ENCODE data around the gene POR.

DNA sequence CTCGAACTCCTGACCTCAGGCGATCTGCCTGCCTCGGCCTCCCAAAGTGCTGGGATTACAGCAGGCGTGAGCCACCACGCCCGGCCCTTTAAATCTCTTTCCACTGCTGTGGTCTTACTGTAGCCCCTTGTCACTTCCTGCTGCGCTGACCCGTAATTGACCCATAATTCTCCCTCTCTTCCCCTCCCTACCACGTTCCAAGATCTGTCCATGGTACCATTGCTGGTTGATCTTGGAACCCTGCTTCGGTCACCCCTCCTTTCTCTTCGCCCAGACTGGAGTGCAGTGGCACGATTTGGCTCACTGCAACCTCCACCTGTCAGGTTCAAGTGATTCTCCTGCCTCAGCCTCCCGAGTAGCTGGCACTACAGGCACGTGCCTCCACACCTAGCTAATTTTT, 6.5 kb downstream of the POR start:
- TF ChIP-seq, protein P1, sequence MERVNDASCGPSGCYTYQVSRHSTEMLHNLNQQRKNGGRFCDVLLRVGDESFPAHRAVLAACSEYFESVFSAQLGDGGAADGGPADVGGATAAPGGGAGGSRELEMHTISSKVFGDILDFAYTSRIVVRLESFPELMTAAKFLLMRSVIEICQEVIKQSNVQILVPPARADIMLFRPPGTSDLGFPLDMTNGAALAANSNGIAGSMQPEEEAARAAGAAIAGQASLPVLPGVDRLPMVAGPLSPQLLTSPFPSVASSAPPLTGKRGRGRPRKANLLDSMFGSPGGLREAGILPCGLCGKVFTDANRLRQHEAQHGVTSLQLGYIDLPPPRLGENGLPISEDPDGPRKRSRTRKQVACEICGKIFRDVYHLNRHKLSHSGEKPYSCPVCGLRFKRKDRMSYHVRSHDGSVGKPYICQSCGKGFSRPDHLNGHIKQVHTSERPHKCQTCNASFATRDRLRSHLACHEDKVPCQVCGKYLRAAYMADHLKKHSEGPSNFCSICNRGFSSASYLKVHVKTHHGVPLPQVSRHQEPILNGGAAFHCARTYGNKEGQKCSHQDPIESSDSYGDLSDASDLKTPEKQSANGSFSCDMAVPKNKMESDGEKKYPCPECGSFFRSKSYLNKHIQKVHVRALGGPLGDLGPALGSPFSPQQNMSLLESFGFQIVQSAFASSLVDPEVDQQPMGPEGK (CRISPR knock-in tag; IDR thresholded peaks at IDR 0.05; ENCODE audit: borderline replicate concordance) = no peak
- no peak for TF ChIP-seq TCF4 (CRISPR knock-in tag; IDR thresholded peaks at IDR 0.05; ENCODE audit: borderline replicate concordance)
